B cell (primary cell): Measurements from ENCODE around the gene PFDN1.

Source experiments
- CTCF ChIP-seq: fragments of 200-600 bp; IDR thresholded peaks from one replicate; pipeline ENCODE4 v1.8.0; 2022; ENCODE audit warnings: antibody characterized with exemption, mild to moderate bottlenecking
- EZH2 ChIP-seq: IDR thresholded peaks from 2 replicates; pipeline ENCODE4 v1.6.1; 2012; ENCODE audit warnings: borderline replicate concordance, low read depth, mild to moderate bottlenecking, moderate library complexity, low read length; ENCODE audit not compliant: insufficient read depth, poor library complexity, severe bottlenecking

GRCh38 chr5:140235791-140236551 lies 66.9 kb downstream of the PFDN1 start:
- no peak for TF ChIP-seq CTCF
- TF ChIP-seq EZH2: no peak
